Measurements from ENCODE around the gene HCFC1.

The HCFC1 gene

GRCh38 chrX:153903238-153903980 is 68.2 kb downstream of the HCFC1 start:
- no peak overlapping the region for H3K27ac ChIP-seq (ENCODE audit: low read length)
- H3K4me1 ChIP-seq (ENCODE audit: control insufficient read depth in 1 of 2, insufficient read depth in 2 of 2, low read length in 2 of 2): peaks cover 0 to 31% of the 10 kb centered on the region in 2 donors
- H3K27me3 ChIP-seq (ENCODE audit: low read depth, low read length): no peaks in the 10 kb centered on the region
- H3K9me3 ChIP-seq (ENCODE audit: control insufficient read depth in 1 of 2, low read length in 2 of 2): no peaks in the 10 kb centered on the region
- H3K36me3 ChIP-seq (ENCODE audit: control insufficient read depth in 1 of 2, insufficient read depth in 2 of 2, low read length in 2 of 2): no peaks in the 10 kb centered on the region
- H3K4me3 ChIP-seq (ENCODE audit: low read depth in 1 of 2, low read length in 2 of 2): no peak overlapping the region

GRCh38 chrX:153902385-153902784 is 69.2 kb downstream of the HCFC1 start:
- Histone ChIP-seq H3K4me1 (ENCODE audit: control insufficient read depth in 1 of 2, insufficient read depth in 2 of 2, low read length in 2 of 2) (peaks cover 0 to 31% of the 10 kb centered on the region in 2 donors), H3K36me3 (ENCODE audit: control insufficient read depth in 1 of 2, insufficient read depth in 2 of 2, low read length in 2 of 2) (no peaks in the 10 kb centered on the region), H3K27me3 (ENCODE audit: low read depth, low read length) (no peaks in the 10 kb centered on the region), H3K4me3 (ENCODE audit: low read depth in 1 of 2, low read length in 2 of 2) (no peak overlapping the region), H3K27ac (ENCODE audit: low read length) (no peak overlapping the region), H3K9me3 (ENCODE audit: control insufficient read depth in 1 of 2, low read length in 2 of 2) (no peaks in the 10 kb centered on the region)

GRCh38 chrX:153901753-153902140 is 69.9 kb downstream of the HCFC1 start:
- H3K9me3 ChIP-seq (ENCODE audit: control insufficient read depth in 1 of 2, low read length in 2 of 2): no peaks in the 10 kb centered on the region
- no peak overlapping the region for H3K4me3 ChIP-seq (ENCODE audit: low read depth in 1 of 2, low read length in 2 of 2)
- H3K36me3 ChIP-seq (ENCODE audit: control insufficient read depth in 1 of 2, insufficient read depth in 2 of 2, low read length in 2 of 2): no peaks in the 10 kb centered on the region
- no peak overlapping the region for H3K27ac ChIP-seq (ENCODE audit: low read length)
- H3K4me1 ChIP-seq (ENCODE audit: control insufficient read depth in 1 of 2, insufficient read depth in 2 of 2, low read length in 2 of 2): peaks cover 0 to 31% of the 10 kb centered on the region in 2 donors
- no peaks in the 10 kb centered on the region for H3K27me3 ChIP-seq (ENCODE audit: low read depth, low read length)

GRCh38 chrX:153900831-153901752 is 70.5 kb downstream of the HCFC1 start:
- no peak overlapping the region for H3K27ac ChIP-seq (ENCODE audit: low read length)
- no peaks in the 10 kb centered on the region for H3K36me3 ChIP-seq (ENCODE audit: control insufficient read depth in 1 of 2, insufficient read depth in 2 of 2, low read length in 2 of 2)

GRCh38 chrX:153897899-153898298 is 73.7 kb downstream of the HCFC1 start:
- Histone ChIP-seq H3K4me1 (ENCODE audit: control insufficient read depth in 1 of 2, insufficient read depth in 2 of 2, low read length in 2 of 2) (peaks cover 0 to 16% of the 10 kb centered on the region in 2 donors), H3K9me3 (ENCODE audit: control insufficient read depth in 1 of 2, low read length in 2 of 2) (no peaks in the 10 kb centered on the region), H3K27ac (ENCODE audit: low read length) (no peak overlapping the region), H3K27me3 (ENCODE audit: low read depth, low read length) (no peaks in the 10 kb centered on the region), H3K4me3 (ENCODE audit: low read depth in 1 of 2, low read length in 2 of 2) (no peak overlapping the region), H3K36me3 (ENCODE audit: control insufficient read depth in 1 of 2, insufficient read depth in 2 of 2, low read length in 2 of 2) (no peaks in the 10 kb centered on the region)

More at GRCh38 chrX:153900831-153901752, 70.5 kb downstream of the HCFC1 start:
- H3K4me3 ChIP-seq (ENCODE audit: low read depth in 1 of 2, low read length in 2 of 2): no peak overlapping the region
- peaks cover 0 to 31% of the 10 kb centered on the region in 2 donors for H3K4me1 ChIP-seq (ENCODE audit: control insufficient read depth in 1 of 2, insufficient read depth in 2 of 2, low read length in 2 of 2)
- H3K9me3 ChIP-seq (ENCODE audit: control insufficient read depth in 1 of 2, low read length in 2 of 2): no peaks in the 10 kb centered on the region
- H3K27me3 ChIP-seq (ENCODE audit: low read depth, low read length): no peaks in the 10 kb centered on the region

Measured in muscle layer of duodenum (tissue), 2 donors.